HPDE6-E6E7 (cell line): Measurements from ENCODE around the gene ZNF618.
"Not testable (repeated sequence)": the region's sequence is repeated elsewhere in the genome, so short reads cannot be mapped to it uniquely, and the experiment has no call there.

Experiments
- DNase-seq: peaks from one replicate; pipeline ENCODE4 v3.0.0; 2011; ENCODE audit warnings: missing footprints; ENCODE audit errors: extremely low spot score

ZNF618 gene

GRCh38 chr9:113988385-113989016 lies 112.4 kb downstream of the ZNF618 start:
- DNase-seq, result no peak

- DNase-seq, result no peak
These were observed 113.1 kb downstream of the ZNF618 start for GRCh38 chr9:113989017-113989713.

- DNase-seq, result no peak
These were observed 113.8 kb downstream of the ZNF618 start for GRCh38 chr9:113989714-113990569.

GRCh38 chr9:113990570-113990907 lies 114.4 kb downstream of the ZNF618 start:
- no peak for DNase-seq

- DNase-seq, result no peak
These were observed 114.9 kb downstream of the ZNF618 start for GRCh38 chr9:113990975-113991471.

- no peak for DNase-seq
These were observed 115.6 kb downstream of the ZNF618 start for GRCh38 chr9:113991714-113992113.

GRCh38 chr9:113992276-113992951 lies 116.3 kb downstream of the ZNF618 start:
- DNase-seq, result no peak

- DNase-seq, result no peak
These were observed 116.9 kb downstream of the ZNF618 start for GRCh38 chr9:113992994-113993393.

GRCh38 chr9:113993838-113994540 lies 117.9 kb downstream of the ZNF618 start:
- no peak for DNase-seq

GRCh38 chr9:113995401-113995800 lies 119.3 kb downstream of the ZNF618 start:
- DNase-seq, result no peak

- DNase-seq, result no peak
These were observed 119.9 kb downstream of the ZNF618 start for GRCh38 chr9:113995963-113996362.

- DNase-seq, result no peak
These were observed 120.5 kb downstream of the ZNF618 start for GRCh38 chr9:113996531-113997001.

GRCh38 chr9:113997064-113997463 lies 121.0 kb downstream of the ZNF618 start:
- not testable (repeated sequence) for DNase-seq

- DNase-seq, result no peak
These were observed 121.5 kb downstream of the ZNF618 start for GRCh38 chr9:113997610-113998009.

GRCh38 chr9:113998114-113998513 lies 122.0 kb downstream of the ZNF618 start:
- DNase-seq, result no peak

- DNase-seq, result no peak
These were observed 122.6 kb downstream of the ZNF618 start for GRCh38 chr9:113998525-113999255.

GRCh38 chr9:113999256-114000062 lies 123.3 kb downstream of the ZNF618 start:
- DNase-seq, result no peak

GRCh38 chr9:114000063-114000454 lies 124.0 kb downstream of the ZNF618 start:
- no peak for DNase-seq

- no peak for DNase-seq
These were observed 124.7 kb downstream of the ZNF618 start for GRCh38 chr9:114000671-114001409.
